Thymus (tissue), 11 donors: ENCODE results near the gene GPRC5B. TPM values are rescaled to one million over a fixed set of nuclear protein-coding genes. Genes with fewer than 3 reads are reported as not detected.

Experiments used
- DNase-seq, 9 donors: peaks; one replicate each; pipeline ENCODE4 v3.0.0-alpha.2; 2013; ENCODE audit warnings: low spot score in 9 of 9, low read depth in 6 of 9, missing footprints in 1 of 9
- H3K27ac ChIP-seq, 2 donors: one replicate each; pipeline ENCODE4 v1.5.1; 2013; ENCODE audit warnings: control low read depth in 1 of 2, low read depth in 1 of 2, low read length in 1 of 2, mild to moderate bottlenecking in 1 of 2, moderate library complexity in 1 of 2
- H3K27me3 ChIP-seq, 2 donors: one replicate each; pipeline ENCODE4 v1.5.1; 2013; ENCODE audit warnings: low read length in 1 of 2; ENCODE audit not compliant: control insufficient read depth in 2 of 2, insufficient read depth in 1 of 2
- H3K36me3 ChIP-seq, 2 donors: one replicate each; pipeline ENCODE4 v1.5.1; 2013; ENCODE audit warnings: low read length in 1 of 2, mild to moderate bottlenecking in 1 of 2, moderate library complexity in 1 of 2; ENCODE audit not compliant: control insufficient read depth in 2 of 2, insufficient read depth in 2 of 2
- H3K4me1 ChIP-seq, 2 donors: one replicate each; pipeline ENCODE4 v1.5.1; 2013; ENCODE audit warnings: low read length in 2 of 2; ENCODE audit not compliant: control insufficient read depth in 2 of 2, insufficient read depth in 2 of 2
- H3K4me3 ChIP-seq, 2 donors: one replicate each; pipeline ENCODE4 v1.5.1; 2013; ENCODE audit warnings: low read length in 2 of 2, control low read depth in 1 of 2, mild to moderate bottlenecking in 1 of 2
- H3K9me3 ChIP-seq, 2 donors: one replicate each; pipeline ENCODE4 v1.5.1; 2013; ENCODE audit warnings: low read length in 1 of 2, mild to moderate bottlenecking in 1 of 2; ENCODE audit not compliant: control insufficient read depth in 2 of 2, insufficient read depth in 1 of 2
- WGBS: extraction: QIAGEN DNeasy Blood & Tissue Kit; methylation state at CpG from one replicate; pipeline ENCODE4 v1.1.7; 2013; 5-methylcytosine and 5-hydroxymethylcytosine counted together
- polyA plus RNA-seq: library from polyadenylated mRNA; stranded (reverse); fragments of 200-250 nt; gene quantifications from one replicate; pipeline ENCODE4 v1.2.3, GENCODE V29; 2013
- total RNA-seq: library from RNA; stranded (reverse); fragments of 120-200 nt; gene quantifications from one replicate; pipeline ENCODE4 v1.2.4, GENCODE V29; 2013
- donor health status: healthy.

Gene GPRC5B
- total and polyA plus RNA-seq, 2 donors = 1.5 to 7.8 TPM

DNA sequence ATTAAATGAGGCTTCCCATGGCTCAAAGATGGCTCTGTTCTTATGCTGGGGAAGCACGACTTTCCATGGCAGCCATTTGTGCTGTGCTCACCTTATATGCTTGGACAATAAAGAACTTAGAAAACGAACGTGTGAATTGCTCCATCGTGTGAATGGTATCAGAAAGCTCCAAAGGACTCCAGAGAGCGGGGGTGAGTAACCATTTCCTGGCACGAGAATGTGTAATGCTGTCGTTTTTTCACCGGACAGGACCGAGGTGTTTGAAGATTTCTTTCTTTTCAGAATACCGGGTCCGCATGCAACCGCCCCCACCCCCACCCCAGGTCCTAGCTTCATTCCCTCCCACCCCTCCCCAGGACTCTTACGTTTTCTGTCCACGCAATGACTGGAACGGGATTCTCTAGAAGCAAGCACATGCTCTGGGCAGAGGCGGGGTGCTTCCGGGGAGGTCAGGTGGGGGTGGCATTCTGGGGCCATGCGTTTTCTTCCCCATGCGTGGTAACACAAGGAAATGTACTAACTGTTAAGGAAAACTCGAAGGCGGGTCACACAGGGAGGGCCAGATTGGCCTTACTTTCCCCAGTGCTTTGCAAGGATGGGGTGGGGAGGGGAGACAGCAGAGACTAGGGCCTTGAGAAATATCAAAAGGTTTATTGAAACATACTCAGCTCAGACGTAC is 26.2 kb downstream of the GPRC5B start:
- no peak for DNase-seq
- Histone ChIP-seq H3K36me3 (no peaks in the 10 kb centered on the region), H3K9me3 (no peaks in the 10 kb centered on the region)

DNA sequence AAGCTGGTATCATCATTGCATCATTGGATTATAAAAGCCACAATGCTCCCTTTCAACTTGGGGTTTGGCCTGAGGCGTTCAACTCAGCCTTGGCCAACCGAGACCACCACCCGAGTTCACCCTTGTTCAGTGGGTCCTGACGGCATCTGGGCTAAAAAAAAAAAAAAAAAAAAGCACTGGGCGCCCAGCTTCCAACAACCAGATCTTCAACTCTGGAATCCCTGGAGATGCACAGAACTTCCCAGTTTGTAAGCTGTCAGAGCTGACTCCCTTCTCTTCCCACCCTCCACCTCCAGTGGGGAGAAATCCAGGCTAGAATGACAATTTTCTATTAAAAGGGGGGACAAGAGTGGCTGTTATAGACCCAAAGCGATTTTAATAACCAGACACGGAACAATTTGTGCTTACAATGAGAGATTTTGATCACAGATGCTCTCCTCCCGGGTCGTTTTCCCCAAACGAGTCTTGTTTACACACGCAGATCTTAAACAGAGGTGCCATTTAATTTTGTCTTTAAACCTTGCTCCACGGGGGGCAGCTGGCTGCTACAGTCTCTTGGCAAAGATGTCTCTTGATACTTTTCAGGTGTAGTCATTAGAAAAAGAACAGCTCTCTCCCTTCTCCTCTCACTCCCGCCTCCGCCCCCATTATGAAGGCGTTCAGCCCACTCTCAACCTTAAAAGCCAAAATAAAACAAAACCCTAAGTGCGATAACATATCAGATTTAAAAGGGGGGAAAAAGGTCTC is 26.9 kb downstream of the GPRC5B start:
- Histone ChIP-seq H3K27ac (no peak overlapping the region), H3K27me3 (no peaks in the 10 kb centered on the region), H3K4me1 (no peaks in the 10 kb centered on the region), H3K36me3 (no peaks in the 10 kb centered on the region), H3K4me3 (no peak overlapping the region), H3K9me3 (no peaks in the 10 kb centered on the region)
- no peak for DNase-seq
- WGBS = 92% methylated on average over 16 of the region's 16 CpGs

More for the DNA sequence above, 26.2 kb downstream of the GPRC5B start:
- Histone ChIP-seq H3K4me3 (no peak overlapping the region), H3K27ac (no peak overlapping the region), H3K4me1 (no peaks in the 10 kb centered on the region), H3K27me3 (no peaks in the 10 kb centered on the region)
- WGBS = 89% methylated on average over 22 of the region's 22 CpGs

DNA sequence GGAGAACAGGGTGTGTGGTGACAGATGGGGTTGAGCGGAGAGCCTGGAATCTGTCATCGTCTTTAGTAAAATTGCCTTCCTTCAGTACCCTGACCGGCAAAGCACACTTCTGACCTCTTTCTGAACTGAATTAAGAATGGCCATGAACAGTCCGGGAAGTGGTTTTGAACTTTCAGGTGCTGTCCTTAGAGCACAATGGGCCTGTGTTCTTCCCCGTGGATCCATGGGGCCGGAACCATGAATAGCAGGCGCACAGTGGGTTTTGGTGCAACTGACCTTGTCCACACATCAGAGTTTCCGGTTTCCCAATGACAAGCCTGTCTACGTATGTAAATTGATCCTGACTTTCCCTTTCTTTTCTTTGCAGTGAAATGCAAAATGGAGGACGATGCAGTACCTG is 28.5 kb downstream of the GPRC5B start:
- no peaks in the 10 kb centered on the region for H3K9me3 ChIP-seq
- no peak overlapping the region for H3K4me3 ChIP-seq
- 97% methylated on average over 10 of the region's 10 CpGs for WGBS
- no peaks in the 10 kb centered on the region for H3K27me3 ChIP-seq
- no peaks in the 10 kb centered on the region for H3K4me1 ChIP-seq
- no peak for DNase-seq
- H3K27ac ChIP-seq = no peak overlapping the region
- no peaks in the 10 kb centered on the region for H3K36me3 ChIP-seq

DNA sequence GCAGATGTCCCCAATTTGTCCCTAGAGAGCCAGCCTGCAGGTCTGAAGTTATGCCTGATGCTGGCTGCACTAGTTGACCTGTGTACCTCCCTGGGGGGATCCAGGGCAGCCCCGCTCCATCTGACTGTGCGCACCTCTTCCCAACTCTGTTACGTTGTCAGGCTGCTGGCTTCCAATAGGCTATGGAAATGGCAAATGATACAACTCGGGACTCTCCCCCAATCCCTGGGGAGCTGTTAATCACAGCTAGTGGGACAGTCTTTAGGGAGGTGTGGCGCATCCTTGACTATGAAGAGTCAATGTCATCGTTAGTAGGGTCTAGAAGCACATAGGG is 30.1 kb downstream of the GPRC5B start:
- H3K9me3 ChIP-seq = no peaks in the 10 kb centered on the region
- no peaks in the 10 kb centered on the region for H3K4me1 ChIP-seq
- WGBS = 94% methylated on average over 6 of the region's 6 CpGs
- H3K27me3 ChIP-seq = no peaks in the 10 kb centered on the region
- no peak for DNase-seq
- no peak overlapping the region for H3K27ac ChIP-seq
- H3K4me3 ChIP-seq = no peak overlapping the region
- no peaks in the 10 kb centered on the region for H3K36me3 ChIP-seq

DNA sequence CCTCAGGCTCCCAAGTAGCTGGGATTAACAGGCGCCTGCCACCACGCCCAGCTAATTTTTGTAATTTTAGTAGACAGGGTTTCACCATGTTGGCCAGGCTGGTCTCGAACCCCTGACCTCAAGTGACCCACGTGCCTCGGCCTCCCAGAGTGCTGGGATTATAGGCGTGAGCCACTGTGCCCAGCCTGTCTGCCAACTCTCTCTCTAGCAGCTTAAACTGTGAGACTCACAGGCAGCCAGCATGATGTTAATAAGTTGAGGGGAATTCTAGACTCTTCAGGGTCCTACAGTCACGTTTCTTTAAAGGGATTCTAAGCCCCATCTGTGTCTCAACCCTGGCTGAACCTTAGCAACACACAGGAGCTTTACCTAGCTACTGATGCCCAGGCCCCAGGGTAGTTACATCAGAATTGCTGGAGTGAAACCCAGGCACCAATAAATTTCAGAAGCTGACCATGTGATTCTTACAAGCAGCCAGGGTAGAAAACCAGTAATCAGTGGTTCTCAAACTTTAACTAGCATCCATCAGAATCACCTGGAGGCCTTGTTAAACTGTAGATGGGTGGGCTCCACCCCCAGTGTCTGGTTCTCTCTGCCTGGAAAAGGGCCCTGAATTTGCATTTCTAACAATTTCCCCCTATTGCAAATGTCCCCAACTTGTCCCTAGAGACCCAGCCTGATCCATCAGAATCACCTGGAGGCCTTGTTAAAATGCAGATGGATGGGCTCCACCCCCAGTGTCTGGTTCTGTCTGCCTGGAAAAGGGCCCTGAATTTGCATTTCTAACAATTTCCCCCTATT is 30.7 kb downstream of the GPRC5B start:
- Histone ChIP-seq H3K27ac (no peak overlapping the region), H3K27me3 (no peaks in the 10 kb centered on the region), H3K4me1 (no peaks in the 10 kb centered on the region), H3K4me3 (no peak overlapping the region), H3K9me3 (no peaks in the 10 kb centered on the region), H3K36me3 (no peaks in the 10 kb centered on the region)
- DNase-seq = no peak
- WGBS = 87% methylated on average over 7 of the region's 7 CpGs

DNA sequence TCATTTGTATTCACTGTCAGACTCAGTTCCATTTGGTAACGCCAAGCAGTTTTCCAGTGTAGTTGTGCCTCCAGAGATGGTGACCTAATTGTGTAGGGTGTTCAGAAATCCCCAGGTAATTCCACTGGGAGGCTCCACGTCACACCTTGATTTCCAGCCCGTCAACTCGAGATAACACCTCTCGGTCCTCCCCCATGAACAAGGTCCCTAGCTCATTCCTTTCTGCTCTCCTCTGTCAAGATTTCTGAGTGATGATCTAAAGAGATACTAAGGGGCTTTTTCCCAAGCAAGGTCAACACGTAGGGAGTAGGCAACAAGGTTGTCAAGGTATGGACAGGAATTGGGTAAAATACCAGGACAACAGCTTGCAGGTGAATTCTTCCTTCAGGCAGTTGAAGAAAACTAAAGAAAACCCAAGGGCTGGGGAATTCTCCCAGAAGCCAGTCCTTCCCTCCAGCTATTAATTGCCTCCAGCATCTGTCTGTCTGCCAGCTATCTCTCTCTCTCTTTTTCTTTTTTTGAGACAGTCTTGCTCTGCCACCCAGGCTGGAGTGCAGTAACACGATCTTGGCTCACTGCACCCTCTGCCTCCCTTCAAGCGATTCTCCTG is 31.4 kb downstream of the GPRC5B start:
- H3K36me3 ChIP-seq = no peaks in the 10 kb centered on the region
- no peaks in the 10 kb centered on the region for H3K9me3 ChIP-seq
- 93% methylated on average over 8 of the region's 8 CpGs for WGBS
- no peak overlapping the region for H3K27ac ChIP-seq
- H3K4me3 ChIP-seq = no peak overlapping the region
- H3K4me1 ChIP-seq = no peaks in the 10 kb centered on the region
- no peak for DNase-seq
- no peaks in the 10 kb centered on the region for H3K27me3 ChIP-seq

DNA sequence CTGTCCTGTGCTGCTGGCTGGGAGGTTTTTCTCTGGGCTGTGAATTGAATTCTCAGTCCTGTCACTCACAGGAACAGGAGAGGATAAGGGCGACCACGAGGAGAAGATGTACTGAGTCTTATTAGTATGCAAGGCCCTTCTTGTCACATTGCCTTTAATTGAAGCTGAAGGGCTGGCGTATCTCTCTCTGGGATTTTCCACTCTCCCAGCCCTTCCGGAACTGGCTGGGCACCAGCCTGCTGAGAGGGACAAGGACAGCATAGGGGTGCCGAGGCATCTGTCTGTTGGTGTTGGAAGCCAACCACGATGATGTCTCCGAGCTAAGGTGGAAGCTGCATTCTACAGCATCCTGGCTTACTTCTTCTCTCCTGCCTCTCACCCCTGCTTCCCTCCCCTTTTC is 33.2 kb downstream of the GPRC5B start:
- Histone ChIP-seq H3K36me3 (no peaks in the 10 kb centered on the region), H3K27me3 (no peaks in the 10 kb centered on the region), H3K4me1 (no peaks in the 10 kb centered on the region), H3K27ac (no peak overlapping the region), H3K9me3 (no peaks in the 10 kb centered on the region), H3K4me3 (no peak overlapping the region)
- WGBS = 93% methylated on average over 7 of the region's 7 CpGs
- DNase-seq = no peak

- 92% methylated on average over 11 of the region's 11 CpGs for WGBS
- Histone ChIP-seq H3K27ac (no peak overlapping the region), H3K9me3 (no peaks in the 10 kb centered on the region), H3K27me3 (no peaks in the 10 kb centered on the region), H3K36me3 (no peaks in the 10 kb centered on the region), H3K4me3 (no peak overlapping the region), H3K4me1 (no peaks in the 10 kb centered on the region)
- no peak for DNase-seq
Measured at GRCh38 chr16:19850131-19850817, 34.4 kb downstream of the GPRC5B start.
